ENCODE results near the gene DNAJB1.

The DNAJB1 gene

DNA sequence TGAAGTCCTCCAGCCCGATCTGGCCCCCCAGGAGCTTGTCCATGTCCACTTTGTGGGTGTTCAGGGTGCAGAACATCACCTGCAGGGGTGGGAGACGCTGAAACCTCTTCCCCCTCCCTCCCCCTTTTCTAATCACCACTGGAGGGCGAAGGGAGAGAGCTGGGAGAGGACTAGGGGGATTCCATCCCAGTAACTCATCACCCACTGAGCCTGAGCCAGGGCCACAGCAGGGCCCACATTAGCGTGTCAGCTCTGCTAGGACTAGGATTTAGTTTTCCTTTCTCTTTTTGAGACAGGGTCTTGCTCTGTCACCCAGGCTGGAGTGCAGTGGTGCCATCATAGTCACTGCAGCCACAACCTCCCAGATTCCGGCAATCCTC, 37.5 kb downstream of the DNAJB1 start:
- H3K9me2 ChIP-seq (replicated peaks; ENCODE audit: control insufficient read depth, low read length) = no peaks in the 10 kb centered on the region
- no peak for TF ChIP-seq CTCF (IDR thresholded peaks at IDR 0.05; ENCODE audit: low read depth, low read length, poor library complexity, severe bottlenecking)
- TF ChIP-seq EZH2phosphoT487 (IDR thresholded peaks at IDR 0.05; ENCODE audit: borderline replicate concordance, low read length) = no peak
- H3K79me2 ChIP-seq (ENCODE audit: control insufficient read depth, low read length) = no peaks in the 10 kb centered on the region
- peaks cover 13% of the 10 kb centered on the region for H3K4me1 ChIP-seq (ENCODE audit: control insufficient read depth, low read length)
- H3K27me3 ChIP-seq (ENCODE audit: control insufficient read depth, low read length) = peaks cover 8% of the 10 kb centered on the region; the same call in 1 of the 2 replicates
- no peaks in the 10 kb centered on the region for H3K36me3 ChIP-seq (ENCODE audit: control insufficient read depth, low read length)
- H3F3A ChIP-seq (ENCODE audit: control insufficient read depth, insufficient read depth) = no peaks in the 10 kb centered on the region
- H3K4me2 ChIP-seq (ENCODE audit: low read length) = peak overlapping the region; percentile 63
- no peak overlapping the region; the same call in 1 of the 2 replicates for H3K4me3 ChIP-seq (ENCODE audit: low read length)
- no peaks in the 10 kb centered on the region for H3K9me3 ChIP-seq (ENCODE audit: control insufficient read depth, insufficient read depth, low read length)
- no peaks in the 10 kb centered on the region for H4K20me1 ChIP-seq (ENCODE audit: control insufficient read depth, insufficient read depth, low read depth, low read length)
- no peak overlapping the region for H3K27ac ChIP-seq (ENCODE audit: low read depth, low read length)

- Histone ChIP-seq H3K4me1 (ENCODE audit: control insufficient read depth, low read length) (peaks cover 18% of the 10 kb centered on the region), H3K36me3 (ENCODE audit: control insufficient read depth, low read length) (no peaks in the 10 kb centered on the region), H3F3A (ENCODE audit: control insufficient read depth, insufficient read depth) (no peaks in the 10 kb centered on the region), H4K20me1 (ENCODE audit: control insufficient read depth, insufficient read depth, low read depth, low read length) (no peaks in the 10 kb centered on the region), H3K27ac (ENCODE audit: low read depth, low read length) (no peak overlapping the region), H3K27me3 (ENCODE audit: control insufficient read depth, low read length) (peaks cover 8% of the 10 kb centered on the region; the same call in 1 of the 2 replicates), H3K4me2 (ENCODE audit: low read length) (peak overlapping the region; percentile 63), H3K79me2 (ENCODE audit: control insufficient read depth, low read length) (no peaks in the 10 kb centered on the region), H3K9me2 (replicated peaks; ENCODE audit: control insufficient read depth, low read length) (no peaks in the 10 kb centered on the region), H3K4me3 (ENCODE audit: low read length) (peak overlapping the region; percentile 53), H3K9me3 (ENCODE audit: control insufficient read depth, insufficient read depth, low read length) (no peaks in the 10 kb centered on the region)
- TF ChIP-seq CTCF (IDR thresholded peaks at IDR 0.05; ENCODE audit: low read depth, low read length, poor library complexity, severe bottlenecking) (peak; percentile 99), EZH2phosphoT487 (IDR thresholded peaks at IDR 0.05; ENCODE audit: borderline replicate concordance, low read length) (no peak)
These were observed 38.1 kb downstream of the DNAJB1 start for GRCh38 chr19:14479975-14480699.

DNA sequence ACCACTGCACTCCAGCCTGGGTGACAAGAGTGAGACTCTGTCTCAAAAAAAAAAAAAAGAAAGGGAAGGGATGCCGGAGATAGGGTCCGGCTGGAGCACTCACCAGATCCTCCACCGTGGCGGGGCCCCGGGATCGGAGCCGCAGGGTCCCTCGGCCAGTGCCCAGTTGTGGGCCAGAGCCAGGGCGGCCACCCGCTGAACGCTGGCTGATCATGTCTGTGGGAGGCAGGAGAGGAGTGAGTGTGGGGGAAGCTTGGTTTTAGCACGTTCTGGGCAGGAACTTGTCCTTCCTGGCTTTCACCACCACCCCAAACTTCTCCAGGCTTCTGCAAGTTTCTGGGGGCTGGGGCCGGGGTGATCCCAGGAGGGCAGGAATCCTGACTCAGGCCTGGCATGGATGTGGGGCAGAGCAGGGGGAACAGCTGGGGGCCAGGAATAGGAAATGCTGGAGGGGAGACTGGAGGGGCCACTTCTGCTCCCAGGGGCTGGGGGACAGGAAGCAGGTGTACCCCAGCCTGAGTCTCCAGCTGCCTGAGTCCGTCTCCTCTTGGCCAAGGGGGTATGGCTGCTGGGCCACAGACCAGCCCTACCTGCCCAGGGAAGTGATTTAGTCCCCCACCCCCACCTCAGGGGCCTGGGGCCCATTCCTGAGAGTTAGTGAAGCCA, 38.8 kb downstream of the DNAJB1 start:
- no peaks in the 10 kb centered on the region for H3K36me3 ChIP-seq (ENCODE audit: control insufficient read depth, low read length)
- peaks cover 22% of the 10 kb centered on the region for H3K4me1 ChIP-seq (ENCODE audit: control insufficient read depth, low read length)
- no peaks in the 10 kb centered on the region; the same call in 1 of the 2 replicates for H4K20me1 ChIP-seq (ENCODE audit: control insufficient read depth, insufficient read depth, low read depth, low read length)
- no peaks in the 10 kb centered on the region for H3K9me2 ChIP-seq (replicated peaks; ENCODE audit: control insufficient read depth, low read length)
- H3K9me3 ChIP-seq (ENCODE audit: control insufficient read depth, insufficient read depth, low read length) = no peaks in the 10 kb centered on the region
- peaks cover 8% of the 10 kb centered on the region; the same call in 1 of the 2 replicates for H3K27me3 ChIP-seq (ENCODE audit: control insufficient read depth, low read length)
- no peaks in the 10 kb centered on the region for H3F3A ChIP-seq (ENCODE audit: control insufficient read depth, insufficient read depth)
- no peaks in the 10 kb centered on the region for H3K79me2 ChIP-seq (ENCODE audit: control insufficient read depth, low read length)
- TF ChIP-seq EZH2phosphoT487 (IDR thresholded peaks at IDR 0.05; ENCODE audit: borderline replicate concordance, low read length) = no peak
- no peak for TF ChIP-seq CTCF (IDR thresholded peaks at IDR 0.05; ENCODE audit: low read depth, low read length, poor library complexity, severe bottlenecking)
- no peak overlapping the region for H3K4me3 ChIP-seq (ENCODE audit: low read length)
- no peak overlapping the region for H3K27ac ChIP-seq (ENCODE audit: low read depth, low read length)
- H3K4me2 ChIP-seq (ENCODE audit: low read length) = peak overlapping the region; percentile 63

All from DOHH2 (cell line).